Ectodermal cell (in vitro differentiated cells): ENCODE results near the gene ARHGEF40.
"Not testable (repeated sequence)": the region's sequence is repeated elsewhere in the genome, so short reads cannot be mapped to it uniquely, and the experiment has no call there.

ENCODE experiments used
- H3K27ac ChIP-seq: 2 replicates; pipeline ENCODE4 v1.7.0; 2013; ENCODE audit warnings: mild to moderate bottlenecking, low read depth, low read length; ENCODE audit not compliant: insufficient read depth, poor library complexity, severe bottlenecking
- H3K27me3 ChIP-seq: 2 replicates; pipeline ENCODE4 v1.7.0; 2013; ENCODE audit warnings: mild to moderate bottlenecking, low read length; ENCODE audit not compliant: insufficient read depth, control insufficient read depth, poor library complexity, severe bottlenecking
- H3K36me3 ChIP-seq: one replicate; pipeline ENCODE4 v1.7.0; 2013; ENCODE audit warnings: low read length; ENCODE audit not compliant: control insufficient read depth, insufficient read depth
- H3K4me1 ChIP-seq: one replicate; pipeline ENCODE4 v1.7.0; 2013; ENCODE audit warnings: low read length; ENCODE audit not compliant: control insufficient read depth, insufficient read depth
- H3K4me3 ChIP-seq: 2 replicates; pipeline ENCODE4 v1.7.0; 2013; ENCODE audit warnings: low read depth, low read length, control low read depth; ENCODE audit not compliant: insufficient read depth
- H3K9me3 ChIP-seq: 2 replicates; pipeline ENCODE4 v1.7.0; 2013; ENCODE audit warnings: mild to moderate bottlenecking, low read length, moderate library complexity; ENCODE audit not compliant: control insufficient read depth
- WGBS, 2 experiments: methylation state at CpG; one replicate each; pipeline ENCODE4 v1.1.7; 2013; ENCODE audit warnings: missing lambda C conversion rate in 2 of 2; 5-methylcytosine and 5-hydroxymethylcytosine counted together

Gene ARHGEF40

GRCh38 chr14:21040370-21040925, 29.7 kb upstream of the ARHGEF40 start:
- Histone ChIP-seq H3K36me3 (no peaks in the 10 kb centered on the region), H3K4me3 (no peak overlapping the region), H3K4me1 (peaks cover 6% of the 10 kb centered on the region), H3K27ac (no peak overlapping the region), H3K27me3 (peaks cover 5% of the 10 kb centered on the region), H3K9me3 (no peaks in the 10 kb centered on the region)
- 80 to 81% methylated on average over 8 of the region's 8 CpGs for WGBS, 2 experiments

DNA sequence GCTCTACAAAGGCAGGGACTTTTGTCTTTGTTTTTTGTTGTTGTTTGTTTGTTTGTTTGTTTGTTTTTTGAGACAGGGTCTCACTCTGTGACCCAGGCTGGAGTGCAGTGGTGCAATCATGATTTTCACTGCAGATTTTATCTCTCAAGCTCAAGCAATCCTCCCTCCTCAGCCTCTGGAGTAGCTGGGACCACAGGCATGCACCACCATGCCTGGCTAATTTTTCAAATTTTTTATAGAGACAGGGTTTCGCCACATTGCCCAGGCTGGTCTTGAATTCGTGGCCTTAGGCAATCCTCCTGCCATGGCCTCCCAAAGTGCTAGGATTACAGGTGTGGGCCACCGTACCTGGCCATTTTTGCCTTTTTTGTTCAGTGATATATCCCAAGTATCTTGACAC, 29.2 kb upstream of the ARHGEF40 start:
- not testable (repeated sequence) for H3K27me3 ChIP-seq, H3K4me3 ChIP-seq, H3K4me1 ChIP-seq, H3K36me3 ChIP-seq, H3K27ac ChIP-seq, H3K9me3 ChIP-seq
- 85 to 88% methylated on average over 3 of the region's 3 CpGs for WGBS, 2 experiments

DNA sequence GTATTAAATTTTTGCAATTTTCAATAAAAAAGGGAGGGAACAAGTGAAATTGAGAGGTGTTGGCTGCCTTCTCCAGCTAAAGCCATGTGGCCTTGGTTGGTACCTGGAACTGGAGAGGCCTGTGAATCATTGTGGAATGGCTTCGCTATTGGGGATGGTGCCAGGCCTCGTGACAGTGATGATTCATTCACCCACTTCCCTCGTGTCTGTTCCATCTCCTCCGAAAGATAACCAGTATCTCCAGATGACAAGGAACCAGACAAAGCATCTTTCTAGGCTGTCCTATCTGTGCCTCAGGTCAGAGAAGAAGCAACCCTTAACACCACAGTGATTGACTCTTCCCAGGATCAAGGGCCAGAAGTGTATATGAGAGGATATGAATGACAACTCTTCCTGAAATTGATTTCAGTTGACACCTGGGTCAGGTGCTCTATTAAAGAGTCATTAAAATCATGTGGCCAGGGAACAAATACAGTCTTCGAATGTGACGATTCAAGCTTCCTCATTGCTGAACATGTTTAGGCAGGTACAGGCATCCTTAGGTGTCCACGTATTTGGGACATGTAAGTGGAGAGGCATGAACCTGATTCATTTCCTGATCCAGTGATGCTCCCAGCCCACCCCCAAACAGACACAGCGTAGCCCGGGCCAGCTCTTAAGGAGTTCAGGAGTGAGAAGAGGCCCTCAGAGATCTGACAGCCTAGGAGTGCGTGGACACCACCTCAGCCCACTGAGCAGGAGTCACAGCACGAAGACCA, 28.2 kb upstream of the ARHGEF40 start, which contains the start of gene RNASE7:
TSS of gene RNASE7 (plus strand) at position 687 of the 758 bp plus-strand sequence. CDS start 631 bp downstream, outside the sequence.
- peaks cover 6% of the 10 kb centered on the region for H3K4me1 ChIP-seq
- H3K9me3 ChIP-seq: no peaks in the 10 kb centered on the region
- no peaks in the 10 kb centered on the region for H3K36me3 ChIP-seq
- 91 to 92% methylated on average over 11 of the region's 11 CpGs for WGBS, 2 experiments
- peaks cover 5% of the 10 kb centered on the region for H3K27me3 ChIP-seq
- no peak within 1 kb of the TSS for H3K27ac ChIP-seq
- no peak within 1 kb of the TSS for H3K4me3 ChIP-seq

GRCh38 chr14:21042918-21043317, 27.2 kb upstream of the ARHGEF40 start:
- Histone ChIP-seq H3K27ac (no peak overlapping the region), H3K4me3 (no peak overlapping the region), H3K36me3 (no peaks in the 10 kb centered on the region), H3K9me3 (no peaks in the 10 kb centered on the region), H3K4me1 (peaks cover 6% of the 10 kb centered on the region), H3K27me3 (peaks cover 5% of the 10 kb centered on the region)
- WGBS, 2 experiments: 84 to 87% methylated on average over 8 of the region's 8 CpGs

DNA sequence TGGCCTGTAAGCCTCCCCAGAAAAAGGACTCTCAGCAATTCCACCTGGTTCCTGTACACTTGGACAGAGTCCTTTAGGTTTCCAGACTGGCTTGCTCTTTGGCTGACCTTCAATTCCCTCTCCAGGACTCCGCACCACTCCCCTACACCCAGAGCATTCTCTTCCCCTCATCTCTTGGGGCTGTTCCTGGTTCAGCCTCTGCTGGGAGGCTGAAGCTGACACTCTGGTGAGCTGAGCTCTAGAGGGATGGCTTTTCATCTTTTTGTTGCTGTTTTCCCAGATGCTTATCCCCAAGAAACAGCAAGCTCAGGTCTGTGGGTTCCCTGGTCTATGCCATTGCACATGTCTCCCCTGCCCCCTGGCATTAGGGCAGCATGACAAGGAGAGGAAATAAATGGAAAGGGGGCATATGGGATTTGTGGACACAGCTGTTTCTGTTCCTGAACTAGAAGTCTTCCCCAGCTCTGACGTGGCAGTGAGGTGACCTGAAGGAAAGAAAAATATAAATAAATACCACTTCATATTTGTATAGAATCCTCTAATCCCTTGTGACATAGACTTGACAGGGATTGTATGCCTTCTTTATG, 26.6 kb upstream of the ARHGEF40 start:
- 84 to 87% methylated on average over 1 of the region's 2 CpGs for WGBS, 2 experiments
- H3K4me1 ChIP-seq: peaks cover 6% of the 10 kb centered on the region
- no peak overlapping the region for H3K27ac ChIP-seq

GRCh38 chr14:21043974-21044618, 26.0 kb upstream of the ARHGEF40 start:
- H3K27ac ChIP-seq: no peak overlapping the region
- no peaks in the 10 kb centered on the region for H3K9me3 ChIP-seq
- no peak overlapping the region for H3K4me3 ChIP-seq
- peaks cover 5% of the 10 kb centered on the region for H3K27me3 ChIP-seq
- peaks cover 6% of the 10 kb centered on the region for H3K4me1 ChIP-seq
- WGBS, 2 experiments: 84 to 86% methylated on average over 6 of the region's 6 CpGs
- no peaks in the 10 kb centered on the region for H3K36me3 ChIP-seq

More for the DNA sequence above, 26.6 kb upstream of the ARHGEF40 start:
- peaks cover 5% of the 10 kb centered on the region for H3K27me3 ChIP-seq
- H3K9me3 ChIP-seq: no peaks in the 10 kb centered on the region
- no peaks in the 10 kb centered on the region for H3K36me3 ChIP-seq
- no peak overlapping the region for H3K4me3 ChIP-seq

DNA sequence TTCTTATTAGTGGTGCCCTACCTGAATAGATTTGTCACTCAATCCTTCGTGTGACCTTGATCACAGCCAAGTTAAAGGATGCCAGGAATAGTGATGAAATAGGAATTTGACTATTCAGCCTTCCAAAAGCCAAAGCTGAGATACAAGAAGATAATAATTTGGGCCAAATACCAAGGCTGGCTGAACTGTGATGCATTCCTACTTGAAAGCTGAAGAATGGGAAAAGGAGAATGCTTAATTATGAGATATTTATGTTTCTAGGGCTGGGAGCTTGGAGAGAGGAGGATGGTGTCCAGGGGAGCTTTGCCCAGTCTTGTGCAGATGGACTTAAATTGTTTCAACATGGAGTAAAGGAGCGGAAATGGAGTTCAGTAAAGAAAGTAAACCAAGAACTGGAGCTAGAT, 22.7 kb upstream of the ARHGEF40 start:
- Histone ChIP-seq H3K27me3 (peaks cover 5% of the 10 kb centered on the region), H3K36me3 (no peaks in the 10 kb centered on the region), H3K4me3 (no peak overlapping the region), H3K4me1 (no peaks in the 10 kb centered on the region), H3K27ac (no peak overlapping the region), H3K9me3 (no peaks in the 10 kb centered on the region)
- WGBS, 2 experiments: 90 to 92% methylated on average over 2 of the region's 2 CpGs

DNA sequence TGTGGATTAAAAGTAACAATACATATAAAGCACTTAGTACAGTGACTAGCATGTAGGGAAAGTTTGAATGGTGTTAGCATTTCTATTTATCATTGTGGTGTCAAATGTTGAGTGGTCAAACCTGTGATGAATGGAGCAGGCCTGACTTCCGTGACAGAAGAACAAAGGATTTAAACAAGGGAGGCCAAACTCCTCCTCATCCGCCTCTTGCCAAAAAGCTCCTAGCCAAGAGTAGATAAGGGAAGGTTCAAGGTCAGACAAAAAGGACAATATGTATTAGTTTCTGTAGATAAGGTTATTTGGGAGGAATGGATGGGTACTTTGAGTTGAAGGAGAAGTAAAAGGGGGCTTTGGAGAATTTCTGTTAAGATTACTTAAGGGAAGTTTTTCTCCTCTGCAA, 21.5 kb upstream of the ARHGEF40 start:
- WGBS, 2 experiments: 87 to 89% methylated on average over 2 of the region's 2 CpGs
- Histone ChIP-seq H3K4me1 (no peaks in the 10 kb centered on the region), H3K27me3 (peaks cover 5% of the 10 kb centered on the region), H3K27ac (no peak overlapping the region), H3K4me3 (no peak overlapping the region), H3K36me3 (no peaks in the 10 kb centered on the region), H3K9me3 (no peaks in the 10 kb centered on the region)

DNA sequence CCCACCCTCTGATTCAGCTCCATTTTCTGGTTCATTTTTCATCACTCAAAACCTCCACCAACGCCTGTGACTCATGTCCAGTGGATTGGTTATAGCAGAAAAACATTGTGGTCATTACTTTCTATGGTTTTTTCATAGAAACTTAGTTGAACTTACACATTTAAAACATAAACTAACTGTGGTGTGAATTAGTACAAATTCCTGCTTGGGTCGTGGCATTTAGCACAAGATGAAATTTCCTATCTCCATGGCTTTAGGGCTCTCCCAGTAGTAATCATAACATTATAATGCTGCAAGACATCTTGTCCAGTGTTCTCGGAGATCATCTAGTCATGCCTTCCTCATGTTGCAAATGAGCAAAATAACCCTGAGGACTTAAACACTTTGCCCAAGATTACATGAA, 20.8 kb upstream of the ARHGEF40 start:
- Histone ChIP-seq H3K9me3 (no peaks in the 10 kb centered on the region), H3K4me1 (no peaks in the 10 kb centered on the region), H3K4me3 (no peak overlapping the region), H3K27ac (no peak overlapping the region), H3K27me3 (peaks cover 5% of the 10 kb centered on the region), H3K36me3 (no peaks in the 10 kb centered on the region)
- 86 to 92% methylated on average over 3 of the region's 3 CpGs for WGBS, 2 experiments

DNA sequence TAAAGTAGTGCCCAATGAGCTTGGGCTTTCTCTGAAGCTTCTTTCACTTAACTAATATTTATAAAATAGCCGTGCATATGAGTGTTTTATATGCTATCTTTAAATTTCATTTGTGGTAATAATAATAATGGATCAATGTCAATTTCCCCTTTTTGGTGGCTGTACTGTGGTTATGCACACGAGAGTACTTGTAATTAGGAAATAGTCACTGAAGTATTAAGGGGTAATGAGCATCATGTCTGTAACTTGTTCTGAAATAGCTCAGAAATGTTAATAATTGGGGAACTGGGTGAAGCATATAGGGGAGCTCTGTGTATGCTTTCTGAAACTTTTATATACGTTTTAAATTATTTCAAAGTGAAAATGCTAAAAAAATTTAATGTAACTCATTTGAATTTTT, 19.5 kb upstream of the ARHGEF40 start:
- H3K9me3 ChIP-seq: no peaks in the 10 kb centered on the region
- H3K4me3 ChIP-seq: no peak overlapping the region
- no peaks in the 10 kb centered on the region for H3K36me3 ChIP-seq
- no peaks in the 10 kb centered on the region for H3K27me3 ChIP-seq
- H3K4me1 ChIP-seq: no peaks in the 10 kb centered on the region
- no peak overlapping the region for H3K27ac ChIP-seq
- WGBS, 2 experiments: 85 to 94% methylated on average over 1 of the region's 3 CpGs
